ENCODE data around the gene SLC16A1.
A peak's percentile ranks its signal among the peaks of the same experiment; 100 is the strongest.
"Not testable (repeated sequence)": the region's sequence is repeated elsewhere in the genome, so short reads cannot be mapped to it uniquely, and the experiment has no call there.

The SLC16A1 gene, protein sequence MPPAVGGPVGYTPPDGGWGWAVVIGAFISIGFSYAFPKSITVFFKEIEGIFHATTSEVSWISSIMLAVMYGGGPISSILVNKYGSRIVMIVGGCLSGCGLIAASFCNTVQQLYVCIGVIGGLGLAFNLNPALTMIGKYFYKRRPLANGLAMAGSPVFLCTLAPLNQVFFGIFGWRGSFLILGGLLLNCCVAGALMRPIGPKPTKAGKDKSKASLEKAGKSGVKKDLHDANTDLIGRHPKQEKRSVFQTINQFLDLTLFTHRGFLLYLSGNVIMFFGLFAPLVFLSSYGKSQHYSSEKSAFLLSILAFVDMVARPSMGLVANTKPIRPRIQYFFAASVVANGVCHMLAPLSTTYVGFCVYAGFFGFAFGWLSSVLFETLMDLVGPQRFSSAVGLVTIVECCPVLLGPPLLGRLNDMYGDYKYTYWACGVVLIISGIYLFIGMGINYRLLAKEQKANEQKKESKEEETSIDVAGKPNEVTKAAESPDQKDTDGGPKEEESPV

DNA sequence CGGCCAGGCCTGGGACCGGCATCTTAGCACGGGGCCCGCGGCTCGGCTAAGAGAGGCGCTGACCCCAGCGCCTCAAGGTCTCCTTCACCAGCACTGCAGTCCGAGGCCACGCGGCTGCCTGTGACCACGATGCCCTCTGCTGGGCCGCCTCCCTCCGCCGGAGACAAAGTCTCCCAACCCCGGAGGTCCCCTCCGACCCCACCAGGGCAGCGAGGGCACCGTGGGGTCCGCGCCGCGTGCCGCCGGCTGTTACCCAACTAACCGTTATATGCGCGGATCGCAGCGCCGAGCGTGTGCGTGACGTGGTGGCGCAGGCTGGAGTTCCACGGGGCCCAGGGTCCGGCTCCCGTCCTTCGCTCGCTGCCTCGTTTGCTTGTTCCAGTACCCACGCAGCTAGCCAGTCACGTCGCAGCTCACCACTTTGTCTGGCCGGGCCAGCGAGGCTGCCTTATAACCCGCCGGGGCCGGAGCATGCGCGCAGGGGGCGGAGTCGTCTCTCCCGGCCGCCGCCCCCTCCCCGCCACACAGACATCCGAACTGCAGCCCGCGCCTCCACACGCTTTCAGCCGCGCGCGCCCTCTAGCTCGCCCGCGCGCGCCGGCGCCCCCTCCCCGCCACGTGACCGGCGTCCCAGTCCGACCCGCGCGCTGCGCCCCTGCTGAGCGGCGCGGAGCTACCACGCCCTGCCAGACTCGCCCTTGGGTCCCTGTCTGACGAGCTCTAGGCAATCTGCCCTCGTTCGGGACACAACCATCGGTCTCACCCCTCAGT is at the start of gene SLC16A1:
Gene SLC16A1, minus strand, starts transcription at position 424 of the 771 bp plus-strand sequence. CDS start 26,888 bp downstream, outside the sequence.
- DNase-seq (ENCODE audit: low read depth in 2 of 2) = peak; percentile 69 to 89

DNA sequence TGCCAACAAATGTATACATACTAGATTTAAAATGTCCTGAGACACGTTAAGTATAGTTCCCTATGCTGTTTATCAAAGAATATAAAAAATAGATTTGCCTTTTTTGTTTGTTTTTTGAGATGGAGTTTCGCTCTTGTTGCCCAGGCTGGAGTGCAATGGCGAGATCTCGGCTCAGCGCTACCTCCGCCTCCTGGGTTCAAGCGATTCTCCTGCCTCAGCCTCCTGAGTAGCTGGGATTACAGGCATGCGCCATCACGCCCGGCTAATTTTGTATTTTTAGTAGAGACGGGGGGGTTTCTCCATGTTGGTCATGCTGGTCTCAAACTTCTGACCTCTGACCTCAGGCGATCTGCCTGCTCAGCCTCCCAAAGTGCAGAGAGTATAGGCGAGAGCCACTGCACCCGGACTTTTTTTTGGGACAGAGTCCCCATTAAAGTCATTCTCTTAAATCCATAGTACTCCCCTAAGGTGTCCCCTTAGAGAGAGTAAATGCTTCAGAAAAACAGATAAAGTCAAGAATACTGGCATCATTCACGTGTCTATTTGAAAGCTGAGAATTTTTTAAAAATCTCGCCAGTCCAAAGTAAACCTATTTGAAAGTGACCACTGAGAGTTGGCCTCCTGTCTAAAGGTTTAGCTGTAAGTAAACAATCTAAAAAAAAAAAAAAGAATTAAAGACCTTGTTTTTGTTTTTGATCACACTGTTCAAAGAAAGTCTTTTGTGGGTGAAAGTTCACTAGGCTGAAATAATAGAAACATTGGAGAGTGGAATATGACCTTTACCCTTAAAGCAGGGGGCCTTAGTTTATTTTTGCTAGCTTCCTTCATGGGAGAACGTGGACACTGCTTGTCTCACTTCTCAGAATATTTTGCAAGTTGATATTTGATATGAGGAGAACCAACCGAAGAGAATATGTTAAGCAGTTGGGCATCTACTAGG is 48.0 kb upstream of the SLC16A1 start:
- no peak for DNase-seq (ENCODE audit: low read depth in 2 of 2)

DNA sequence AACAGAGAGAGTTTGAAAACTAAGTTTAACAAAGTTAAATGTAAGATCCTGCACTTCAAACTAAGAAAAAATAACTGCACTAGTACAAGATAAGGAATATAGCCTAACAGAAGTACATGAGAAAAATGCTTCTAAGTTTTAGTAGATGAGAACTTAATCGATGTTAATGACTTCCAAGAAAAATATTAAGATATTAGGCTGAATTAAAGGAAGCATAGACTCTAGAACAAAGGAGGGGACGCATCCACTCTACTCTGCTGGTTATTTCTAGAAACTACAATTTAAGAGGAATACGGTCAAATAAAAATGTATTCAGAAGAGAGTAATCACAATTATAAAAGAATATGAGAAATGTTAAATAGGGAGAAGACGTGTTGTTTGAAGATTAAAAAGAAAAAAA is 46.3 kb upstream of the SLC16A1 start:
- DNase-seq (ENCODE audit: low read depth in 2 of 2) = no peak

DNA sequence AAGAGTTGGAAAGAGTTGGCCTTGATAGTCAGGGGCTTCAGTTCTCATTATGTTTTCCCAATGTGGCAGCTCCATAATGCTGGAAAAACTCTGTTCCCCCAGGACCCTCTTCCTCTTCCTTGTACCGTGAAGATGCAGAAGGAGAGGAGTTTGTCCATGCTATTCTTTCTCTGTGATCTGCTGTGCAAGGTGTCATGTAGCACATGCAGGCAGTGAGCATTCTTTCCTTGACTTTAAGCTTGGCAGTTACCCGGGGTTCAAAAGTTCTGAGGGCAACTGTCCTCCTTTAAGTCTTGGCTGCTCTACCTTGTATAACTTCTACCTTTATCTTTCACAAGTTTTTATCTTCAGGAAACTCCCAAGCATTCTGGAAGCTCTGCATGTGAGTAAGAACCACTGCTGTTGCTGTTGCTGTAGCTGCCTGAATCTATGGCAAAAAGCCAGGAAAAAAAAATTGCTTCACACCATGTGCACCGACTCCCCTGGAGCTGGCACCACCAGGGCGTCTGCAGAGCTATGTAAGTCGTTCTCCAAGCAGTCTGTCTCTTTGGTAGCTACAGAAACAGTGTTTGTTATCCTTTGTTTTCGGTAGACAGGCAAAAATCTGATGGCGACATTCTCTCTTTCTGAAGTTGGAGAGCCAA is 42.7 kb upstream of the SLC16A1 start:
- no peak for DNase-seq (ENCODE audit: low read depth in 2 of 2)

DNA sequence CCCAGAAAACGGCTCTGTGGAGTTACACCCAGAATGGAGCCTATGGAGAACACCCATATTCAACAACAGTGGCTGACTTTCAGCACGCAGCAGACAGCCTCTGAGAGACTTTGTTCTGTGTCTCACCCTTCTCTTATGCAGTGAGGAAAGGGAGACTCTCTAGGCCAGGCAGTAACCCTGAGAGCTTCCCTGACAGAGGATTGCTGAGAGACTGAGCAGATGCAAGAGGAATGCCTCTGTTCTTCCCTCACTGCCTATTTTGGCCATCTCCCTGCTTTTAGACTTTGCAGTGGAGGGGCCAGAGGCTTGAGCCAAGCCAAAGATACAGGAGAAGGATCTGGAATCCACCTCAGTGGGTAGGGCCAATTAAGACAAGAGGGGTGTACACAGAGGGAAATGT is 41.8 kb upstream of the SLC16A1 start:
- no peak for DNase-seq (ENCODE audit: low read depth in 2 of 2)

DNA sequence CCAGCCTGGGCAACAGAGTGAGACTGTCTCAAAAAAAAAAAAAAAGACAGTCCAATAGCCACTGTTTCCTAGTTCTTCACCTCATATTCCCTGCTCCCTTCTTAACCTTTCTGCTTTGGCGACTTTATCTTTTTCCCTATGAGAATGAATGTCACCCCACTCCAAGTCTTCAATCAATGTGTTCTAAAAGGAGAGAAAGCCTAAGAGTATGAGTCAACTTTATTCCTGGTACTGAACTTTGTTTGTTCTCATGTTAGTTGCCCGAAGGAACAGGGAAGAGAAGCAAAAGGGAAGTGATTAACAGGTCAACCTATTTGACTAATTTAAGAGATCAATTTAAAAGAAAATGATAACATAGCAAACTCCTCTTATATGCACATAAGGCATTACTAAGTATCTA is 39.9 kb upstream of the SLC16A1 start:
- no peak for DNase-seq (ENCODE audit: low read depth in 2 of 2)

DNA sequence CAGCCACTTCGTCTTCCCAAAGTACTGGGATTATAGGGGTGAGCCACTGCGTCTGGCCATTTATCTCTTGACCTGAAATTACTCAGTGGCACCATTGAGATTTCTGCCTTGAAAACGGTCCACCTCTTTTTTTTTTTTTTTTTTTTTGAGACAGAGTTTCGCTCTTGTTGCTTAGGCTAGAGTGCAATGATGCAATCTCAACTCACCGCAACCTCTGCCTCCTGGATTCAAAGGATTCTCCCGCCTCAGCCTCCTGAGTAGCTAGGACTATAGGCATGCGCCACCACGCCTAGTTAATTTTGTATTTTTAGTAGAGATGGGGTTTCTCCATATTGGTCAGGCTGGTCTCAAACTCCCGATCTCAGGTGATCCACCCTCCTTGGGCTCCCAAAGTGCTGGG is 39.0 kb upstream of the SLC16A1 start:
- not testable (repeated sequence) for DNase-seq (ENCODE audit: low read depth in 2 of 2)

DNA sequence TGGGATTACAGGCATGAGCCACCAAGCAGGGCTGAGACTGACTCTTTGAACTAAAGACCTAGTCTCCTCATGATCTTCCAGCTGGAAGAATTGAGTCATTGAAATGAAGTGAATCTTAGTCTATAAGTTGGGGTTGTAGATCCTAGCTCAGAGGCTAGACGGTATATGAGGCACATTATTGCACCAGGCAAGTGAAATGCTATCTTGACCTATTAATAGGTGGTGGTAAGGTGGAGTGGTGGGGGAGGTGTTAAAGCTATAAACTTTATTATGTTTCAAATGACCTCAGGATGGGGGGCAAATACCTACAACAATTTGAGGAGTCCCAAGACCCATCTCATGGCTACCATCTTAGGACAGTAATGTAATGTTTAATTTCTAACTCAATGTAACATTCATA is 36.8 kb upstream of the SLC16A1 start:
- no peak for DNase-seq (ENCODE audit: low read depth in 2 of 2)

DNA sequence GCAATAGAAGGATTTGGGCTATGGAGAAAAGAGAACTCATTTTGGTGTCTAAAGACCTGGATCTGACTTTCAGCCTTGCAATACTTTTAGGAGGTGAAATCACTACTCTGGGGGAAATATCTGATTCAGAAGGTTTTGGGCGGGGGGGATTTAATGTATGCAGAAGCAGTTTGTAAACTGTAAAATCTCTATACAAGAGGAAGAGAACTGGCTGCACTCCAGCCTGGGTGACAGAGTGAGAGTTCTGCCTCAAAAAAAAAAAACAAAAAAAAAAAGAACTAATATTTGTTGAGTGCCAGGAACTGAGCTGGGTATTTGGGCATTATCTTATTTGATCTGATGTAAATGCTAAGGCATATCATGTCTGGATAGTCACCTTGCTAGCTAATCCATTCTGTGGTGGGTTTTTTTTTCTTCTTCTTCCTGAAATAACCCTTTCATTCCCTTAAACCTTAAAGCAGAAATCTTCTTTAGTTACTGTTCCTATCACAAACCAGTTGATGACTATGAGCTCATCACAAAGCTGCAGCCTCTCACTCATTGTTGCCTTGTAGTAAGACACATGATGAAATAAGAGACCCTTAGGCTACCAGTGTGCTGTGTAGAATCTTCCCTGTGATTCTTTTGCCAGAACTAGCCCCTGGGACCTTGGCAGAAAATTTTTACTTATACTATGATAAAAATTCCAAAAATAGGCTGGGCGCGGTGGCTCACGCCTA is 35.6 kb upstream of the SLC16A1 start:
- no peak for DNase-seq (ENCODE audit: low read depth in 2 of 2)

DNA sequence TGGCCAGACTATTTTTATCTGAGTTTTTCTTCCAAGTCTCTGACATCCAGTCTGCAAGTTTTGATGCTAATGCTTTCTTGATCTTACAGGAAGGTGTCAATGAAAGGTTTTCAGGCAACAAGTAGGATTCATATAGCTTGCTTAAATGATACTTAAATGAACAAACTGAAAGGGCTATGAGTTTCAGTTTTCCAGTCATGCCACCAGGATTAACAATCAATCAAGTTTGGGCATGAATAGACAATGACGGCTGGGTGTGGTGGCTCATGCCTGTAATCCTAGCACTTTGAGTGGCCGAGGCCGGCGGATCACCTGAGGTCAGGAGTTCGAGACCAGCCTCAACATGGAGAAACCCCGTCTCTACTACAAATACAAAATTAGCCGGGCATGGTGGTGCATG is 34.3 kb upstream of the SLC16A1 start:
- no peak for DNase-seq (ENCODE audit: low read depth in 2 of 2)

DNA sequence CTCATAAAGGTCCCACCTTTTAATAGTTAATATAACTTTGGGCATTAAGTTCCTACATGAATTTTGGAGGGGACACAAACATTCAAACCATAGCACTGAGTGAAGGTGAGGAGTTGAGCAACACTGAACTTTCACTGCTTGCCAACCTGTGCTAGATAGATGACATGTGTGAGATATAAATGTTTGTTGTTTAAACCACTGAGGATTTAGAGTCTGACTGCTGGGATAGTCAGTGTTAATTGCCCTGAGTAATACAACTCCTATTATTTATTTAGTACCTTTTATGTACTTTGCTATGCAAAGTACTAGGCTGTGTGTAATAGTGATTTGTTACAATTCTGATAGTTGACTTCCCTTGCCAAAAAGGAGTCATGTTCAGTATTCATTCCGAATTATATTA is 32.4 kb upstream of the SLC16A1 start:
- no peak for DNase-seq (ENCODE audit: low read depth in 2 of 2)

DNA sequence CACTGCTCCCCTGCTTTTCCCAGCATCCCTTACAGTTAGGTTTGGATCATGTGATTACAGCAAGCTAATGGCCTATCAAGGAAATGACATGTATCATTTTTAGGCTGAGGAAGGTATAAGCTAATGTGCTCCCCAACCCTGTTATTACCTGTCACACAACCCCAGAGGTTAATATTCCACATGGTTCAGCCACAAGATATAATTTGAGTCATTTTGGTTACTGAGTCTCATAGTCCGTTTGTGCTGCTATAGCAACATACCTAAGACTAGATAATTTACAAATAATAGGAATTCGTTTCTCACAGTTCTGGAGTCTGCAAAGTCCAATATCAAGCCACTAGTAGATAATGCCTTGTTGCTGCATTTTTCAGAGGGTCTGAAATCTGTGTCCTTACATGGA is 29.1 kb upstream of the SLC16A1 start:
- DNase-seq (ENCODE audit: low read depth in 2 of 2) = no peak

DNA sequence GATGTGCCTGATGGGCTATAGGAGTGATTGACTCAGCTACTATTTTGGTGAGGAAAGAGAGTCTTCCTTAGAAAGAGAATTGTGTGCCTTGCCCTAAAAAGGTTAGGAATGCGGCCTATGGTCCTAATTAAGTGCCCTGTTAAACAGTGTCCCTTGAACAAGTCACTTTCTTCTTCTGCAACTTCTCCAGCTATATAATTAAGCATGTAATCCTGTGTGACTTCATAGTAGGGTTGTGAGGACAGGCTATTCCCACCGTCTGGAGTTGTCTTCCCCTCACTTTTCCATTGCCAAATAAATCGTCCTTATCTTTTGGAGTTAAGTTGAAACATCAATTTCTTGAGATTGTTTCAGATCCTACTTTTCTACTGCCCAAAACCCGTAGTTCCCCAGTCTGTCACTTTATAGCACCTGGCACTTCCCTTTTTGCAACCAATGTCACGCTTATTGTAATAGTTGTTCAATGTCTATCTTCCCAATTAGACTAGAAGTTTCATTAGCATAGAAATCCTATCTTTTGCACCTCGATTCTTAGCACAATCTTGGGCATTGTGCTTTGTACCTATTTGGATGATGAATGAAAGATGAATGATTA is 27.6 kb upstream of the SLC16A1 start:
- DNase-seq (ENCODE audit: low read depth in 2 of 2) = no peak

DNA sequence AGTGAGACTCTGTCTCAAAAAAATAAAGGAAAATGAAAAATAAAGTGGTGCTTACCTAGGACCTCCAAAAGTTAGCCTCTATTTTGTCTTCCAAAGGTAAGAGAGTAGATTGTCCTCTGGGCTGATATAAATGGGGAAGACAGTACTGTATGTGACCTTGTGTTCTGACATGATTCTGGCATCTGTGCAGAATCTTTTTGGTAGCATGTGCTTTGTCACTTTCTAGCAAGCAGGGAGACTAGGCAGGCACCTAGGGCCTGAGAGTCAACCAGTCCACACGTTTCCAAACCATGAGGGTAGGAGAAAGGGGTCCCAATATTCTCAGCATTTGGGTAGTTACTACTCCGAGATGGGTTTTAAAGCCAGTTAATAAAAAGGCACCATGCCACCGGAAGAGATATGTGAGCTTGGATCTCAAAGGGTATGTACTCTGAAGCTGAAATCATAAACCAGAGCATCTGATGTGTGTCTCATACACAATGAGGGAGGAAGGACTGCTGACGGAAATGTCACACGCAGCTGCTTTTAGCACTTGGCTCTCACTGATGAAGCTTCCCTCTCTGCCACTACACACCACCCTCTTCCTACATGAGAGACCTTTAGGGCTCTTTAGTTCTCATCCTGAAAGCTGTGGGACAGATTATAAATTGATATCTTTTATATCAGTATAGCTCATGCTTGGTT is 27.0 kb upstream of the SLC16A1 start:
- no peak for DNase-seq (ENCODE audit: low read depth in 2 of 2)

DNA sequence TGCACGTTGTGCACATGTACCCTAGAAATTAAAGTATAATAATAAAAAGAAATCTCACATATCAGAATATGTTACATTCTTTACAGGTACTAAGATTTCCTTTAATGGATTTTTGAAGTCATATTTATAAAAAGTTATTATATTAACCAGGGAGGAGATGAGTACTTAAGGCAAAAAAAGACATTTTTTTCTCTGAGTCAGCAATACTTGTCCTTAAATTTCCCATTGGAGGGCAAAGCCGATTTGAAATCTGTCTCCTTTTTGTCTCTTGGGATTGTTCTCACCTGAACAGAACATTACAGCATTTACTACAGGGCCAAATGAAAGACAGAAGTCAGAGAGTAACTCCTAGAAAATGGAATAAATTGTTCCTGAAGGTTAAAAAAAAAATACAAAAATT is 26.3 kb upstream of the SLC16A1 start:
- no peak for DNase-seq (ENCODE audit: low read depth in 2 of 2)

DNA sequence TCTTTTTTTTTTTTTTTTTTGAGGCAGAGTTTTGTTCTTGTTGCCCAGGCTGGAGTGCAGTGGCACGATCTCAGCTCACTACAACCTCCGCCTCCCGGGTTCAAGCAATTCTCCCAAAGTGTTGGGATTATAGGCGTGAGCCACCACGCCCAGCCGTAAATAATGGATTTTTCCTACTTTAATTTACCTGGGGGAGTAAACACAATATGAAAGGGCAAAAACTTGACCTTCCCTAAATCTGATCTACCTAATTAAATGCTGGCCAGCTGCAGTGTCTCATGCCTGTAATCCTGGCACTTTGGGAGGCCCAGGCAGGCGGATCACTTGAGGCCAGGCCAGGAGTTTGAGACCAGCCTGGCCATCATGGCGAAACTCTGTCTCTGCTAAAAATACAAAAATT is 25.8 kb upstream of the SLC16A1 start:
- not testable (repeated sequence) for DNase-seq (ENCODE audit: low read depth in 2 of 2)

DNA sequence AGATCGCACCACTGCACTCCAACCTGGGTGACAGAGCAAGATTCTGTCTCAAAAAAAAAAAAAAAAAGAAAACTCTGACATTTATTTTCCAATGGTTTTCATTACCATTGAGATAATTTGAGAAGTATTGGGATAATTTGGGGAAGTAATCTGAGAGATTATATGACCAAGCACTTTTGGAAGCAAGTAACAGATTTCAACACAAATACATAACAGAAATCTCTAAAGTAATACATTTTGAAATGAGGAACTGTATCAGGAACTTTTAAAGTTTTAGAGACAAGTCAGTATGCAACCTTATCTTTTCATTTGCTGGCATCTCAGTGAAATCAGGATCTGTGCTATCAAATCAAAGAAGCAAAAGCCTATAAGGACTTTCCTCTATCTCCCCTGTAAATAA is 25.4 kb upstream of the SLC16A1 start:
- DNase-seq (ENCODE audit: low read depth in 2 of 2) = no peak

DNA sequence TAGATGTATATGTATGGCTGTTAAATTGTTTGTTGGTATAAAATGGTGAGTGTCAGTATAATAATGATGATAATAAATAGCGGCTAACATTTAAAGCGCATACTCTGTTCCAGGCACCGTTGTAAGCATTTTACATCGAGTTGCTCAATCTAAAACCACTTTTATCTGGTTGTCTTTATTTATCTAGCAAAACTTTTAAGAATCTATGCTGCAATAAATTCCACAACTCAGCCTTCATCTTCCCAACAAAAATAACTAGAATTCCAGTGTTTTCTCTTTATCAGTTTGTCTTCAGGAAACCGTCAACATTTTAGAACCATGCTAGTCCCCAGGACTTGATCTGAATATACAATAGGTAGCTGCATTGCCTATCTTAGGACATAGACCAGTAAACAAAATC is 19.3 kb upstream of the SLC16A1 start:
- no peak for DNase-seq (ENCODE audit: low read depth in 2 of 2)

DNA sequence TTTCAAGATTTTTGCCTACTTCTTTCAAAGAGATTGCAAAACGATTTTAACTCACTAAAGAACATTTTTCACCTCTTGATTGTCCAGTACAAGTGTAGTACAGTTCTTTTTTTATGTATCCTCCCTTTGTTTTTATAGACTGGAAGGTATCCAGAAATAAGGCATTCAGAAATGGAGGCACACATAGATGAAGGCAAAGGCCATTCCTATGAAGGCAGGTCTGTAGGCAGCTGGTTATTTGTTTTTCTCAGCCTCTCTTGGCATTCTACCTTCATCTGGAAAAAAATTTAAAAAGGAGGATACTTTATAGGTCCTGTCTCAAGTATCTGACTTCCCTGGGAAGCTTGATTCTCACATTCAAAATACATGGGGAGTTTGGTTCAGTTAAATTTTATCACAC is 18.6 kb upstream of the SLC16A1 start:
- no peak for DNase-seq (ENCODE audit: low read depth in 2 of 2)

DNA sequence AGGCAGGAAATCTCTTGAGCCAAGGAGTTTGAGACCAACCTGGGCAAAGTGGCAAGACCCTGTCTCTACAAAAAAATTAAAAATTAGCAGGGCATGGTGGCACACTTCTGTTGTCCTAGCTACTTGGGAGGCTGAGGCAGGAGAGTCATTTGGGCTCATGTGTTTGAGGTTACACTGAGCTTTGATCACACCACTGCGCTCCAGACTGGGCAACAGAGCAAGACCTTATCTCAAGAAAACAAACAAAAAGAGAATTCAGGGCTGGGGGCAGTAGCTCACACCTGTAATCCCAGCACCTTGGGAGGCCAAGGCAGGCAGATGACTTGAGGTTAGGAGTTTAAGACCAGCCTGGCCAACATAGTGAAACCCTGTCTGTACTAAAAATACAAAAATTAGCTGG is 17.8 kb upstream of the SLC16A1 start:
- DNase-seq (ENCODE audit: low read depth in 2 of 2) = no peak

All from stimulated activated CD4-positive, alpha-beta T cell treated with anti-CD3 and anti-CD28 coated beads, Interleukin-1b, Interleukin-23, amount 100 ng/mL, for 1 hour (primary cell).